ENCODE results near the gene CDKAL1.
A peak's percentile ranks its signal among the peaks of the same experiment; 100 is the strongest.

The CDKAL1 gene

DNA sequence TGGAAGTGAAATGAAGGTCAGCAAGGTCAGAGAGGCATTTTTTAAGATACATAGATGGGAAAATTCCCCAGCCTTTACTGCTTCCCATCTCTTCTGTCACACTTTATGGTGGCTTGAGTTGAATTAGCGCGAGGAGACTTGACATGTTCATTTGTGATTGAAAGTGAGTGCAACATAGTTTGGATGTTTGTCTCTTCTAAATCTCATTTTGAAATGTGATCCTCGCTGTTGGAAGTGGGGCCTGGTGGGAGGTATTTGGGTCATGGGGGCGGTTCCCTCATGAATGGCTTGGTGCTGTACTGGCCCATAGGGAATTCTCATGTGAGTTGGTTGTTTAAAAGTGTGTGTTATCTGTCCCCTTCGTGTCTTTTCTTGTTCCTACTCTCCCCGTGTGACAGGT lies 237.2 kb downstream of the CDKAL1 start:
- DNase-seq (ENCODE audit: low read depth) = no peak
- no peak overlapping the region for H3K4me3 ChIP-seq (ENCODE audit: low read length)
- TF ChIP-seq, protein P1, sequence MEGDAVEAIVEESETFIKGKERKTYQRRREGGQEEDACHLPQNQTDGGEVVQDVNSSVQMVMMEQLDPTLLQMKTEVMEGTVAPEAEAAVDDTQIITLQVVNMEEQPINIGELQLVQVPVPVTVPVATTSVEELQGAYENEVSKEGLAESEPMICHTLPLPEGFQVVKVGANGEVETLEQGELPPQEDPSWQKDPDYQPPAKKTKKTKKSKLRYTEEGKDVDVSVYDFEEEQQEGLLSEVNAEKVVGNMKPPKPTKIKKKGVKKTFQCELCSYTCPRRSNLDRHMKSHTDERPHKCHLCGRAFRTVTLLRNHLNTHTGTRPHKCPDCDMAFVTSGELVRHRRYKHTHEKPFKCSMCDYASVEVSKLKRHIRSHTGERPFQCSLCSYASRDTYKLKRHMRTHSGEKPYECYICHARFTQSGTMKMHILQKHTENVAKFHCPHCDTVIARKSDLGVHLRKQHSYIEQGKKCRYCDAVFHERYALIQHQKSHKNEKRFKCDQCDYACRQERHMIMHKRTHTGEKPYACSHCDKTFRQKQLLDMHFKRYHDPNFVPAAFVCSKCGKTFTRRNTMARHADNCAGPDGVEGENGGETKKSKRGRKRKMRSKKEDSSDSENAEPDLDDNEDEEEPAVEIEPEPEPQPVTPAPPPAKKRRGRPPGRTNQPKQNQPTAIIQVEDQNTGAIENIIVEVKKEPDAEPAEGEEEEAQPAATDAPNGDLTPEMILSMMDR (conservative IDR thresholded peaks at IDR 0.05; ENCODE audit: low read depth, low read length) = no peak

DNA sequence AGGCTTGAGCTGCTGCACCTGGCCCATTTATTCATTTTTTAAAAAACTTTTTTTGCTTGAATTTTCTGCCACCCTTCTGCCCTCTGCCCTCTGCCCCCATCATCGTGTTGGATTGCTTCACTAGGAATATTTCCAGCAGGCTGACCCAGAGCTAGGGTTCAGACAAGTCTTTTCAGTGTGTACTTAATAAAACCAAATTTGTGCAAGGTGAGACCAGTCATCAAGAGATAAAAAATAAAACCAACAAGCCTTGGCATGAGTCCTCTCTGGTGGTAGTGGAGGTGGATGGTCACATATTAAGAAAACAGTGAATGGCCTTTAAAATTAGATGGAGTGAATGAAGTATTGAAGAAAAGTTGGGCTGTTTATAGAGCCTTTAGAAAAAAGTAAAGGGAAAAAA lies 239.6 kb downstream of the CDKAL1 start:
- DNase-seq (ENCODE audit: low read depth) = no peak
- TF ChIP-seq, protein P1 (conservative IDR thresholded peaks at IDR 0.05; ENCODE audit: low read depth, low read length) = no peak
- H3K4me3 ChIP-seq (ENCODE audit: low read length) = no peak overlapping the region

DNA sequence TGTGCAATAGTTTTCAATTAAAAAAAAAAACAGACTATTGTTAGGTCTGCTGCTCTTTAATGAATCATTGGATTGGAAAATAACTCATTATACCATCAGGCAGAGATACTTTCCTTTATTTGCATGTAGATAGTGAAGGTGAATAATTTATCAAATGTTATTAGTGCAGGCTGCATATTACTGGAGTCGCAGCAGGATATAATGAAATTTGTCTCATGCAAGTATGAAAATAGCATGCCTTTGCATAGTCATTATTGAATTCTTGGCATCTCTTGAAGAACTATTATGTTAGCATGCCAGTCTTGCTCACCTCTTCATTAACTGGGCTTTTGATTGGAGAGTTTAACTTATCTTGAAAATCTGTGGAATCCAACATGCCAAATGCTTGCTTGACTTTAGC lies 241.7 kb downstream of the CDKAL1 start:
- no peak for DNase-seq (ENCODE audit: low read depth)
- TF ChIP-seq, protein P1 (conservative IDR thresholded peaks at IDR 0.05; ENCODE audit: low read depth, low read length) = no peak
- H3K4me3 ChIP-seq (ENCODE audit: low read length) = no peak overlapping the region

DNA sequence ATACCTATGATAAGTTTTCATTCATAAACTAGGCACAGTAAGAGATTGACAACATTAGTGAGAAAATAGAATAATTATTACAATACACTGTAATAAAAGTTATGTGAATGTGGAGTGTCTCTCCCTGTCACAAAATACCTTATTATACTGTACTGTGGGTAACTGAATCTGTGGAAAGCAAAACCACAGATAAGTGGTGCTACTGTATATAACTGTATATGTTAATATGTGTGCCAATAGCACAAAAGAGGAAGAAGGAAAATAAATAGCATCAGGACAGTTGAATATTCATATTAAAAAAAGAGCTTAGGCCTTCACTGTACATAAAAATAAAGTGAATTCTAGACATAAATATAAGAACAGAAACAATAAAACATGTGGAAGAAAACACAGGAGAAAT lies 243.5 kb downstream of the CDKAL1 start:
- no peak overlapping the region for H3K4me3 ChIP-seq (ENCODE audit: low read length)
- TF ChIP-seq, protein P1 (conservative IDR thresholded peaks at IDR 0.05; ENCODE audit: low read depth, low read length) = no peak
- no peak for DNase-seq (ENCODE audit: low read depth)

DNA sequence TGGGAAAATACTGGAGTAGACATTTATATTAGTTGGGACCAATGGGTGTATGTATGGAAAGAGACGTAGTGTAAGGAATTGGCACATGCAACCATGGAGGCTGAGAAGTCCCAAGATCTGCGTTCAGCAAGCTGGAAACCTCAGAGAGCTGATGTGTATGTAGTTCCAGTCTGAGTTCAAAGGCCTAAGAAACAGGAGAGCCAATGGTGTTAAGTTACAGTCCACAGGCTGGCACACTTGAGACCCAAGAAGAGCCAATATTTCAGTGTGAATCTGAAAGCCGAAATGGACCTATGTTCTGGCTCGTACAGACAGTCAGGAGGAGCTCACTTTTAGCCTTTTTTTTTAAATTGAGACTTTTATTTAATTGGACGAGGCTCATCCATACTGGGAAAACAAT lies 244.2 kb downstream of the CDKAL1 start:
- no peak for DNase-seq (ENCODE audit: low read depth)
- H3K4me3 ChIP-seq (ENCODE audit: low read length) = no peak overlapping the region
- TF ChIP-seq, protein P1 (conservative IDR thresholded peaks at IDR 0.05; ENCODE audit: low read depth, low read length) = no peak

DNA sequence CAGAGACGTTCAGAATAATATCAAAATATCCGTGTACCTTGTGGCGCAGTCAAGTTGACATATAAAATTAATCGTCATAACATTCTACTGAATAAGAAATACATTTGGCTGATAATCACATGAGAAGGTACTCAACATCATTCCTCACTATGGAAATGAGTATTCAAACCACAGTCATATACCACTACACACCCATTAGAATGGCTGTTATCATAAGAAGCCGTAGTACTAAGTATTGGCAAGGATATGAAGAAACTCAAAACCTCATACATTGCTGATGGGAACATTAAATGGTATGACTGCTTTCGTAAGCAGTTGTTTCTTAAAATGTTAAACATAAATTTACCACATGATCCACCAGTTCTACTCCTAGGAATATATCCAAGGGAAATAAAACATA lies 244.7 kb downstream of the CDKAL1 start:
- DNase-seq (ENCODE audit: low read depth) = no peak
- no peak overlapping the region for H3K4me3 ChIP-seq (ENCODE audit: low read length)
- TF ChIP-seq, protein P1 (conservative IDR thresholded peaks at IDR 0.05; ENCODE audit: low read depth, low read length) = no peak

DNA sequence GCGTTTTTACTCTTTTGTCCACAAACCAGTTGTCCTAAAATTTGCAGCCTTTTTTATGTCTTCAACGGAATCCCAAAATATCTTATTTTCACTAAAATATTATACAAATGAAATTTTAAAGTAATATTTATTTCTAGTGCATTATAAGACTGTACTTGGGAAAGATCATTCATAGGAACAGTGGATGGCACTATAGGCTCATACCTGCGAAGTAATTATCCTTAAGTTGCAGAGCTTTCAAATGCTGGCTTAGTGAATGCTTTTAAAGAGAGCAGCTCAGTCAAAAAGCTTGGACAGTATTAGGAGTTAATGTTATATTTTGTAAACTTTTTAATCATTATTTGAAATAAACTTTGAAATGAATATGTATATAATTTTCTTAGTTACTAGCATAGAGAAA lies 254.9 kb downstream of the CDKAL1 start:
- DNase-seq (ENCODE audit: low read depth) = no peak
- TF ChIP-seq, protein P1 (conservative IDR thresholded peaks at IDR 0.05; ENCODE audit: low read depth, low read length) = peak; percentile 20
- no peak overlapping the region for H3K4me3 ChIP-seq (ENCODE audit: low read length)
